MCF 10A (cell line): Measurements from ENCODE around the gene CHD9. TPM values are rescaled to one million over a fixed set of nuclear protein-coding genes. Genes with fewer than 3 reads are reported as not detected.

ENCODE experiments used
- BruUV-seq: library from RNA; stranded (reverse); fragments of 400-500 nt; replicated peaks from 2 replicates; lab custom pipeline; 2021; lab: Mats Ljungman, UMichigan
- CTCF ChIA-PET: fragments of 300-600 bp; sonication (Branson Sonifier 250); formaldehyde crosslinking; extraction: SDS; loops from one replicate; lab custom pipeline; 2021; ENCODE audit warnings: antibody characterized with exemption, inconsistent platforms; lab: Yijun Ruan, JAX
- POLR2A ChIA-PET: fragments of 300-600, 350-650 bp; sonication (Branson Sonifier 250); formaldehyde crosslinking; extraction: SDS; loops from one replicate; lab custom pipeline; 2020; ENCODE audit warnings: antibody characterized with exemption, inconsistent platforms; lab: Yijun Ruan, JAX
- DNase-seq: peaks from one replicate; pipeline ENCODE4 v3.0.0-alpha.2; 2018; ENCODE audit not compliant: unreplicated experiment
- H3K27ac Mint-ChIP-seq: one replicate; pipeline ENCODE4 v1.8.0; 2022; ENCODE audit warnings: mild to moderate bottlenecking, low read depth, mixed read lengths; ENCODE audit not compliant: unreplicated experiment
- H3K27me3 Mint-ChIP-seq: one replicate; pipeline ENCODE4 v1.8.0; 2022; ENCODE audit warnings: mixed read lengths; ENCODE audit not compliant: insufficient read depth, unreplicated experiment
- H3K36me3 Mint-ChIP-seq: one replicate; pipeline ENCODE4 v1.8.0; 2022; ENCODE audit warnings: mild to moderate bottlenecking, moderate library complexity, mixed read lengths; ENCODE audit not compliant: insufficient read depth, unreplicated experiment
- H3K4me1 Mint-ChIP-seq: one replicate; pipeline ENCODE4 v1.8.0; 2022; ENCODE audit warnings: mixed read lengths; ENCODE audit not compliant: insufficient read depth, unreplicated experiment
- H3K4me3 Mint-ChIP-seq: one replicate; pipeline ENCODE4 v1.8.0; 2022; ENCODE audit warnings: mild to moderate bottlenecking, moderate library complexity, mixed read lengths; ENCODE audit not compliant: unreplicated experiment
- H3K9me3 Mint-ChIP-seq: one replicate; pipeline ENCODE4 v1.8.0; 2022; ENCODE audit warnings: mixed read lengths; ENCODE audit not compliant: unreplicated experiment
- CTCF ChIP-seq: fragments of 200-600 bp; IDR thresholded peaks from one replicate; pipeline ENCODE4 v1.8.0; 2022; ENCODE audit warnings: antibody characterized with exemption, mild to moderate bottlenecking; ENCODE audit not compliant: unreplicated experiment
- intact Hi-C: fragments of 100-400 bp; cut with micrococcal nuclease; formaldehyde crosslinking; loops from 2 replicates; pipeline ENCODE4 v1.14.1; 2022
- total RNA-seq: library from RNA; stranded (reverse); gene quantifications from 2 replicates; pipeline ENCODE4 v1.2.3, GENCODE V29; 2022

CHD9 gene
- total RNA-seq, 1 experiment from 2014 or later, result 62.8 TPM

- Mint-ChIP-seq H3K4me3 (no peak overlapping the region), H3K27ac (peak overlapping the region; percentile 96), H3K4me1 (peaks cover 23% of the 10 kb centered on the region), H3K9me3 (no peaks in the 10 kb centered on the region), H3K36me3 (peaks cover 28% of the 10 kb centered on the region), H3K27me3 (no peaks in the 10 kb centered on the region)
- intact Hi-C loops, result no loop called here
- no peak for TF ChIP-seq CTCF
- POLR2A ChIA-PET, result interaction anchor here (1.1 to 4.1 kb wide), 4 partner anchors 18 to 108 kb away, joined by 5 to 100 read pairs (median 24); no protein-coding TSS in a partner anchor
- CTCF ChIA-PET, result interaction anchor here (0.5 to 4.2 kb wide), 9 partner anchors 13 to 668 kb away, joined by 3 to 27 read pairs (median 3); partner anchors contain the start of gene CHD9
- no peak for DNase-seq
- no TSS peak for BruUV-seq
Observed at GRCh38 chr16:53100889-53101288, 46.1 kb downstream of the CHD9 start.

DNA sequence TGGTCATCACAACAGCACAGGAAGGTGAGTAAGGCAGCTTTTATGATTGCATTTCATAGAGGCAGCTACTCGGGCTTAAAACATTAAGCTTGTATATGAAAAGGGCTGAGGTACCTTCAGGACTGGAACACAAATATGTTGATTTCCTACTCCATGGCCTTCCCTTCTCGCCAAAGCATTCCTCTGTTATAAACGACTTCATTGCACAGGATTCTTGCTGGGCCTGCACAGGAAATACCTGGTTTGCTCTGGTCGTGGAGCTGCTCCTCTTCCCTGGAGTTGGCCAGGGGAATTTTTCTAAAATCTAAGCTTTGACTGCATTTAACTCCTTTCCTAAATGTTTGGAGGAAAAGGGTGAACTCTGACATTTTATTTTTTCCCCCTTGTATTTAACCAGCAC lies 49.0 kb downstream of the CHD9 start:
- intact Hi-C loops, result no loop called here
- no peak for DNase-seq
- Mint-ChIP-seq H3K4me1 (peaks cover 13% of the 10 kb centered on the region), H3K27ac (no peak overlapping the region), H3K27me3 (no peaks in the 10 kb centered on the region), H3K4me3 (no peak overlapping the region), H3K9me3 (no peaks in the 10 kb centered on the region), H3K36me3 (peaks cover 27% of the 10 kb centered on the region)
- ChIA-PET POLR2A (interaction anchor here (0.7 to 1.7 kb wide), 3 partner anchors 11 to 18 kb away, joined by 3 to 4 read pairs (median 3); no protein-coding TSS in a partner anchor), CTCF (interaction anchor here (0.6 to 1.7 kb wide), 3 partner anchors 25 to 50 kb away, joined by 3 read pairs; no protein-coding TSS in a partner anchor)
- no TSS peak for BruUV-seq
- no peak for TF ChIP-seq CTCF

DNA sequence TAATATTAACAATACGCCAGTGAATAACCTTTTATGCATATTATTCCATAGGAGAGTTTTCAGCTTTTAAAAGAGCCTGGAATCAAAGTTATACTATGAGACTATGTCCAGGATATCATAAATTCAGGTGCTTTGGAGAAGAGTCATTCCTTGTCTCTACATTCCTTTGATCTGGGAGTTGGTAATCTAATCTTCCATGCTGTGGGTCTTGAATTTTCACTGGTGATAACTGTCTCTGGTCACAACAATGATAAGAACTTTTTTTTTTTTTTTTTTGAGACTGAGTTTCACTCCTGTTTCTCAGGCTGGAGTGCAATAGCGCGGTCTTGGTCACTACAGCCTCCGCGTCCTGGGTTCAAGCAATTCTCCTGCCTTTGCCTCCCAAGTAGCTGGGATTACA lies 50.8 kb downstream of the CHD9 start:
- CTCF ChIA-PET, result interaction anchor here (0.6 kb wide), 2 partner anchors 24 to 103 kb away, joined by 4 read pairs; no protein-coding TSS in a partner anchor
- H3K4me3 Mint-ChIP-seq, result no peak overlapping the region
- POLR2A ChIA-PET, result interaction anchor here (1.0 kb wide), 1 partner anchor 26 kb away, joined by 3 read pairs; no protein-coding TSS in a partner anchor

More for the DNA sequence above, 50.8 kb downstream of the CHD9 start:
- TF ChIP-seq CTCF, result no peak
- intact Hi-C loops, result no loop called here
- BruUV-seq, result no TSS peak
- Mint-ChIP-seq H3K27me3 (no peaks in the 10 kb centered on the region), H3K27ac (no peak overlapping the region), H3K4me1 (peaks cover 4% of the 10 kb centered on the region), H3K9me3 (no peaks in the 10 kb centered on the region), H3K36me3 (peaks cover 11% of the 10 kb centered on the region)
- DNase-seq, result no peak
